Heart right ventricle (tissue), 16 donors: ENCODE results near the gene SHISA7. TPM values are rescaled to one million over a fixed set of nuclear protein-coding genes. Genes with fewer than 3 reads are reported as not detected.
"Not testable (repeated sequence)": the region's sequence is repeated elsewhere in the genome, so short reads cannot be mapped to it uniquely, and the experiment has no call there.

Source experiments
- ATAC-seq, 8 donors: fragments of 200-7000 bp; cut with Tn5 transposase; one replicate each; pipeline ENCODE4 v1.9.1; 2020; ENCODE audit warnings: mild to moderate bottlenecking in 8 of 8, moderate library complexity in 8 of 8, moderate number of reproducible peaks in 1 of 8
- DNase-seq, 2 donors: peaks; one replicate each; pipeline ENCODE4 v3.0.0-alpha.2; 2020
- H3K27ac ChIP-seq, 10 donors: fragments of 200-600 bp; sonication (generic) in 2 of 10; one replicate each; pipeline versions ENCODE4 v1.5.0 to v1.8.0; 2020 to 2022; ENCODE audit warnings: mild to moderate bottlenecking in 3 of 10
- H3K27me3 ChIP-seq, 7 donors: fragments of 200-600 bp; one replicate each; pipeline ENCODE4 v1.8.0; 2021 to 2022; ENCODE audit warnings: mild to moderate bottlenecking in 2 of 7
- H3K36me3 ChIP-seq, 9 donors: fragments of 200-600 bp; sonication (generic) in 1 of 9; one replicate each; pipeline versions ENCODE4 v1.5.0 to v1.8.0; 2020 to 2022; ENCODE audit warnings: mild to moderate bottlenecking in 2 of 9
- H3K4me1 ChIP-seq, 9 donors: fragments of 200-600 bp; sonication (generic) in 1 of 9; one replicate each; pipeline versions ENCODE4 v1.5.0 to v1.8.0; 2020 to 2022; ENCODE audit warnings: mild to moderate bottlenecking in 4 of 9
- H3K4me3 ChIP-seq, 10 donors: fragments of 200-600 bp; sonication (generic) in 2 of 10; one replicate each; pipeline versions ENCODE4 v1.5.0 to v1.8.0; 2020 to 2022; ENCODE audit warnings: mild to moderate bottlenecking in 7 of 10, moderate library complexity in 2 of 10
- H3K9me3 ChIP-seq, 11 donors: fragments of 200-600 bp in 10 of 11; sonication (generic) in 2 of 11; one replicate each; pipeline versions ENCODE4 v1.5.0 to v1.8.0; 2013 to 2022; ENCODE audit warnings: mild to moderate bottlenecking in 2 of 11, control low read depth in 1 of 11, moderate library complexity in 1 of 11
- WGBS, 2 donors: extraction: QIAGEN DNeasy Blood & Tissue Kit; methylation state at CpG; one replicate each; pipeline ENCODE4 v1.1.7; 2013; ENCODE audit warnings: inconsistent platforms in 1 of 2; 5-methylcytosine and 5-hydroxymethylcytosine counted together
- intact Hi-C, 10 donors: fragments of 100-400 bp; cut with DNase I; formaldehyde crosslinking; loops; one replicate each; pipeline versions ENCODE4 v1.11.1 to v1.14.2; 2022
- polyA plus RNA-seq, 2 donors: library from polyadenylated mRNA; stranded (reverse); fragments of 200-250 nt; gene quantifications; one replicate each; pipeline ENCODE4 v1.2.3, GENCODE V29; 2013
- total RNA-seq, 10 donors: library from RNA; stranded (reverse); fragmentation: NEBNext Ultra II Directional in 3 of 10; extraction: Animal tissue kit (Norgen Biotek cat#: 25700) in 3 of 10; gene quantifications; one replicate each; pipeline versions ENCODE4 v1.2.1 to v1.2.4, GENCODE V29; 2021 to 2023
- TF ChIP-seq, protein P1 (sequence below), 9 donors: fragments of 200-600 bp; sonication (generic) in 2 of 9; IDR thresholded peaks; one replicate each; pipeline versions ENCODE4 v1.5.0 to v1.8.0; 2021 to 2022; ENCODE audit warnings: antibody characterized with exemption in 9 of 9, mild to moderate bottlenecking in 5 of 9, moderate library complexity in 1 of 9
- donor health status: Arrhythmogenic right ventricular cardiomyopathy.
- donor health status: ischemic (EF 13 %, LVEDD 7.1; RV severe dilation, severe dysfunction).
- donor health status: healthy with polysubstance abuse.
- donor health status: DM: no; HTN: yes; CAD: no.
- donor health status: DM: no; HTN: no; CAD: no.
- donor health status: ischemic (EF 25% LVEDD 6.9; RV normal size, moderate dysfunction).
- donor health status: ischemic (EF 25% LVEDD 5.7; RV mildly dilated, moderate dysfunction).
- donor health status: healthy.
- donor health status: DM: yes; HTN: yes; CAD: no.
- donor health status: Ischemic cardiomyopathy.
- donor health status: ischemic (EF 35%, LVEDD 5.7; RV mildly dilated, moderate dysfunction).
- donor health status: nonischemic (EF 11% LVEDD 7.7; RV severe dilation, severe dysfunction).
- donor health status: DM: yes; HTN: yes; CAD: no.
- donor health status: PGD.
- donor health status: ischemic (EF 29% LVEDD 5.4; RV normal size, mild dysfunction).
- donor health status: nonischemic (EF 23%, LVEDD 6.1; RV moderate dilation, normal function).

The SHISA7 gene
- total and polyA plus RNA-seq, 12 donors, result under 0.01 TPM; not detected in 11

DNA sequence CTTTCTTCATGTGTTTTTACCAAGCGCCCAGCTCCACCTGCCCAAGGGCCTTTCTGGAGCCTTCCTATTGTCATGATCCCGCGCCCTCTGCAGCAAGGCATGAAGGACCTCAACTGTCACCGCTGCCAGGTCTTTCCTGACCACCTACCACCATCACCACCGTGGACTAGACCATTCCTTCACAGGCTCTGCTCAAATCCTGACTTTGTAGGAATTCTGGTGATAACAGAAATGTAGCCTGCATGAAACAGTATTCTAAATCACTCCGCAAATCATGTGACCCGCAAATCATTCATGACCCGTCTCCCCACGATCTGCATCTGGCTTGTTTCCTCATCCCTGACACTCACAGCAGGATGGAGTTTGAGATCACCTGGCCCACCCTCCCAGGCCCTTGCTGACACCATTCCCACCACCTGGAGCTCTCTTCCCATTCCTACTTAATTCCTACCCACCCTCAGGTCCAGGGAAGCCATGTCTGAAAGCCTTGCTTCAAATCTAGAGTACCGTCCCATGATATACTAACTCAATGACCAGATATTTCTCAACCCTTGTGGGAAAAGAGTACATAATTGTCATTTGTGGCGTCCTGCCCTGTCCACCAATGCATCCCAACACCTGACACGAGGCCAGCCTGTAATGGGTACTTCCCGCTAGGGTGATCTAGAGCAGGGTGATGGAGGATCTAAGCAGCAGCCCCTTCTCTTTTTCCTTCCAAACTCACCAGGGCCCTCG, 36.8 kb downstream of the SHISA7 start:
- Histone ChIP-seq H3K36me3 (peaks cover 0 to 50% (median 21%) of the 10 kb centered on the region in 9 donors), H3K4me3 (peak overlapping the region in 8 of 10 donors; percentile 85 to 99 (median 92)), H3K4me1 (peaks cover 4 to 27% (median 17%) of the 10 kb centered on the region in 9 donors), H3K27me3 (no peaks in the 10 kb centered on the region), H3K27ac (peak overlapping the region in 1 of 10 donors; percentile 99), H3K9me3 (peaks cover 0 to 5% (median 0%) of the 10 kb centered on the region in 11 donors)
- TF ChIP-seq, protein P1, sequence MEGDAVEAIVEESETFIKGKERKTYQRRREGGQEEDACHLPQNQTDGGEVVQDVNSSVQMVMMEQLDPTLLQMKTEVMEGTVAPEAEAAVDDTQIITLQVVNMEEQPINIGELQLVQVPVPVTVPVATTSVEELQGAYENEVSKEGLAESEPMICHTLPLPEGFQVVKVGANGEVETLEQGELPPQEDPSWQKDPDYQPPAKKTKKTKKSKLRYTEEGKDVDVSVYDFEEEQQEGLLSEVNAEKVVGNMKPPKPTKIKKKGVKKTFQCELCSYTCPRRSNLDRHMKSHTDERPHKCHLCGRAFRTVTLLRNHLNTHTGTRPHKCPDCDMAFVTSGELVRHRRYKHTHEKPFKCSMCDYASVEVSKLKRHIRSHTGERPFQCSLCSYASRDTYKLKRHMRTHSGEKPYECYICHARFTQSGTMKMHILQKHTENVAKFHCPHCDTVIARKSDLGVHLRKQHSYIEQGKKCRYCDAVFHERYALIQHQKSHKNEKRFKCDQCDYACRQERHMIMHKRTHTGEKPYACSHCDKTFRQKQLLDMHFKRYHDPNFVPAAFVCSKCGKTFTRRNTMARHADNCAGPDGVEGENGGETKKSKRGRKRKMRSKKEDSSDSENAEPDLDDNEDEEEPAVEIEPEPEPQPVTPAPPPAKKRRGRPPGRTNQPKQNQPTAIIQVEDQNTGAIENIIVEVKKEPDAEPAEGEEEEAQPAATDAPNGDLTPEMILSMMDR (IDR thresholded peaks at IDR 0.05), result no peak
- intact Hi-C loops, result loop anchor here in 1 of 10 donors (5.0 kb wide), 1 partner anchor 149 kb away; the partner anchor contains the start of gene PPP6R1
- 78 to 88% methylated on average over 14 of the region's 14 CpGs for WGBS, 2 donors
- DNase-seq, result no peak
- no peak for ATAC-seq

DNA sequence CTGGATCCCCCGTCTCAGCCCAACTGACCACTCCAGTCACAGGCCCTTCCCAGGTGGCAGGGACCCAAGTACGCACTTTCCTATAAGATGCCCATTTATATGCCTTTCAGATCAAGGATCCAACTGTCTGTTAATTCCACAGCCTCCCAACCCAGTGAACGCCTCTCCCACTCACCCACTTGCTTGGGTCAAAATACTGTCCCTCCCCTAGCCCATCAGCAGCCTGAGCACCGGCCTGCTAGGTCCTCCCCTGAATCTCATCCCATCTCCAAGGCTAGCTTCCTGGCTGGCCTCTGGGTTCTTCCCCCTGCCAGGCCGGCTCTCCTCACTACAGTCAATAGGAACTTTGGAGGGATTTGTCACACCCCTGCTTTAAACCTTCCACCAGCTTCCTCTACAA, 37.5 kb downstream of the SHISA7 start:
- 83 to 86% methylated on average over 5 of the region's 5 CpGs for WGBS, 2 donors
- ATAC-seq, result no peak
- TF ChIP-seq, protein P1 (IDR thresholded peaks at IDR 0.05), result no peak

DNA sequence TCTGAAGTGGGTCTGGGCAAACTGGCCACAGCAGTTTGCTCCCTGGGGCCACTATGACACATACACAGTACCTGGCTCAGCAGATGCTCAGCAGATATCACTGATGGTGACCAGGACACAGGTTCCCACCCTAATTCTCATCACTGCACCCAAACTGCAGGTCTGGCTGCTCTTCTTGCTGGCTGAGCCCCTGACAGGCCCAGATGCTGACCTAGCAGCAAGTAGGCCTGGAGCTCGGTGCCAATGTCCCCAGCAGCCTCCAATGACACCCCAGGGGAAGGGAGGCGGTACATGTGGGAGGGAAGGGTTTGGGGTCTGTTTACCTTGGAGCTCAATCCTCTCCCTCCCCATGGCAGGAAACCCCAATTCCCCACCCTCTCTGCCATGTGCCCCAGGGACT, 40.6 kb downstream of the SHISA7 start:
- ATAC-seq, result no peak
- Histone ChIP-seq H3K36me3 (peaks cover 0 to 68% (median 21%) of the 10 kb centered on the region in 9 donors), H3K27ac (no peak overlapping the region), H3K27me3 (no peaks in the 10 kb centered on the region), H3K9me3 (no peaks in the 10 kb centered on the region), H3K4me3 (no peak overlapping the region), H3K4me1 (peaks cover 4 to 26% (median 17%) of the 10 kb centered on the region in 9 donors)
- intact Hi-C loops, result no loop called here
- TF ChIP-seq, protein P1 (IDR thresholded peaks at IDR 0.05), result no peak
- 82 to 86% methylated on average over 2 of the region's 2 CpGs for WGBS, 2 donors
- no peak for DNase-seq

More for the DNA sequence above, 37.5 kb downstream of the SHISA7 start:
- H3K36me3 ChIP-seq, result peaks cover 0 to 55% (median 21%) of the 10 kb centered on the region in 9 donors
- DNase-seq, result no peak
- peaks cover 0 to 5% (median 0%) of the 10 kb centered on the region in 11 donors for H3K9me3 ChIP-seq
- H3K27me3 ChIP-seq, result no peaks in the 10 kb centered on the region
- peak overlapping the region in 1 of 10 donors; percentile 89 for H3K4me3 ChIP-seq
- H3K27ac ChIP-seq, result no peak overlapping the region
- H3K4me1 ChIP-seq, result peaks cover 4 to 27% (median 17%) of the 10 kb centered on the region in 9 donors
- intact Hi-C loops, result loop anchor here in 1 of 10 donors (5.0 kb wide), 1 partner anchor 148 kb away; the partner anchor contains the start of gene PPP6R1

DNA sequence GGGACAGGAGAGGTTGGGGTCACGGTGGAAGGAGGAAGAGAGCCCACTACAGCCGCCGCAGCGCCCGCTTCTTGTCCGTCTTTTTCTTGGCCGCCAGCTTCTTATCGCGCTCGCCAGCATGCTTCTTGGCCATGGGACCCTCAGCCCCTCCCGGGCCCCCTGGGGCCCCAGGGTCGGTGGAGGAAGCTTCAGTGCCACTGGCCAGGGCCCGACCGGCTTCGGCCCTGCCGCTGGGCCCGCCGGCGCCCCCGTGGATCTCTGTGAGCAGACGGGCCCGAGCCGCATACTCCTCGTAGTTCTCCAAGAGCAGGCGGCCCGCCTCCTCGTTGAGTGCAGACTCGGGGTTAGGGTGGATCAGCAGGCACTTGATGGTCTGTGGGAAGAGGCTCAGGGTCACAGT, 41.7 kb downstream of the SHISA7 start:
- H3K4me1 ChIP-seq, result peaks cover 0 to 16% (median 8%) of the 10 kb centered on the region in 9 donors
- H3K4me3 ChIP-seq, H3K9me3 ChIP-seq, intact Hi-C loops, ATAC-seq, DNase-seq, H3K27me3 ChIP-seq, H3K27ac ChIP-seq: not testable (repeated sequence)
- WGBS, 2 donors, result 85 to 92% methylated on average over 20 to 21 of the region's 28 CpGs
- H3K36me3 ChIP-seq, result peaks cover 0 to 68% (median 21%) of the 10 kb centered on the region in 9 donors
